ENCODE results near the gene CDK5RAP3.
"Not testable (repeated sequence)": the region's sequence is repeated elsewhere in the genome, so short reads cannot be mapped to it uniquely, and the experiment has no call there.

The CDK5RAP3 gene, protein sequence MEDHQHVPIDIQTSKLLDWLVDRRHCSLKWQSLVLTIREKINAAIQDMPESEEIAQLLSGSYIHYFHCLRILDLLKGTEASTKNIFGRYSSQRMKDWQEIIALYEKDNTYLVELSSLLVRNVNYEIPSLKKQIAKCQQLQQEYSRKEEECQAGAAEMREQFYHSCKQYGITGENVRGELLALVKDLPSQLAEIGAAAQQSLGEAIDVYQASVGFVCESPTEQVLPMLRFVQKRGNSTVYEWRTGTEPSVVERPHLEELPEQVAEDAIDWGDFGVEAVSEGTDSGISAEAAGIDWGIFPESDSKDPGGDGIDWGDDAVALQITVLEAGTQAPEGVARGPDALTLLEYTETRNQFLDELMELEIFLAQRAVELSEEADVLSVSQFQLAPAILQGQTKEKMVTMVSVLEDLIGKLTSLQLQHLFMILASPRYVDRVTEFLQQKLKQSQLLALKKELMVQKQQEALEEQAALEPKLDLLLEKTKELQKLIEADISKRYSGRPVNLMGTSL

GRCh38 chr17:47970725-47971499 is at the start of gene CDK5RAP3:
Gene CDK5RAP3, plus strand, starts transcription at chr17:47971113. Its CDS starts 34 bp downstream, at chr17:47971147.
- peak; percentile 99 to 100 for DNase-seq

- DNase-seq = no peak
These were observed 45.9 kb upstream of the CDK5RAP3 start for GRCh38 chr17:47924785-47925677.

GRCh38 chr17:47925678-47925988 is 45.3 kb upstream of the CDK5RAP3 start:
- no peak for DNase-seq

GRCh38 chr17:47927821-47928400 is 43.0 kb upstream of the CDK5RAP3 start:
- no peak for DNase-seq

- no peak for DNase-seq
These were observed 42.5 kb upstream of the CDK5RAP3 start for GRCh38 chr17:47928415-47928814.

DNA sequence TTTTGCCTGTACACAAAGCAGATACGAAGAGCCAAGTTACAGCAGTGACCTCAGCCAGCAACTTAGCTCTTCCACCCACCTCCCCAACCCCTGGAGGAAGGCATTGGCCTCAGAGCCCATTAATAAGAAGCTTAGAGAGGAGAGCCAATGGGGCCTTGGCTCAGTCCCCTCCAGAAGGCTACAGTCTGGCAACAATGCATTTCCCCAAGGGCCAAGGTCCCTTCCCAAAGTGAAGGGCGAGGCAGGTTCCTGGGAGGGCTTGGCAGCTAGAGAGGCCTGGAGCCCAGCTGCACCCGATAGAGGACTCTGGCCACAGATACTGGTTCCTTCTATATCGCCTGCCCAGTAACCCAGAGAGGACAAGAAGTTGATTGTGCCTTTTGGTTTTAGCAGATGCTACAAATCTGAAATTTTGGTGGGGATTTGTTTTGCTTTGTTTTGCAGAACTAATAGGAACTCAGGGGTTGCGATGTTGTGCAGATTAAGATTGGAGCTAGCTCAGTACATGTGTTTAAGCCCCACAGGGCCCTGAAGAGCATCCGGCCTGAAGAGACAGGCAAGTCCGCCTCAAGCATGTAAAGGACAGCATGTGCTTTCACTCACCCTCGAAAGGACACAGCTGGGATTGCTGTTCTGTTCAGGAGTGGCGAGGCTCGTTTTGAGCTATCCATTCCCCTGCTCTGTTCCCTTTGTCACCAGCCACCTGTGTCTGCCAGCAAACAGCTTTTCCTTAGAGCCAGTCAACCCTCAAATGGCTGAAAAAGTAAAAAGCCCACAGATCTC is 41.5 kb upstream of the CDK5RAP3 start:
- DNase-seq = no peak

DNA sequence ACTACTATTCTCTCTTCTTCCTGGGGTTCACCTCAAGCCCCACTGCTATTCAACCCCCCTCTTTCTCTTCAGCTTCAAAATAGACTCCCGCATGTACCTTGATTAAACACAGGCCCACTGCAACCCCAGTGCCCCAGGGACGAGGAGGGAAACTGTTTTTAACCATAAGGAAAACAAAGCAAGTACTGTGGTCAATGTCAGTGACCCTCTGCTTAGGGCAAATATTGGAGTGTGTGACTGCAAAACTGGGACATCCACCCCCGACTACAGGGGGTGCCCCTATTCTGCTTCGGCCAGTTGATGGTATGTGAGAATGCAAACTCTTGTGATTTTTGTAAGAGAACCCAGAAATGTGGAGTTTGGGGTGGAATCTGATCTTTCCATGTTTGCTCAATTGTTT is 39.1 kb upstream of the CDK5RAP3 start:
- DNase-seq = no peak

DNA sequence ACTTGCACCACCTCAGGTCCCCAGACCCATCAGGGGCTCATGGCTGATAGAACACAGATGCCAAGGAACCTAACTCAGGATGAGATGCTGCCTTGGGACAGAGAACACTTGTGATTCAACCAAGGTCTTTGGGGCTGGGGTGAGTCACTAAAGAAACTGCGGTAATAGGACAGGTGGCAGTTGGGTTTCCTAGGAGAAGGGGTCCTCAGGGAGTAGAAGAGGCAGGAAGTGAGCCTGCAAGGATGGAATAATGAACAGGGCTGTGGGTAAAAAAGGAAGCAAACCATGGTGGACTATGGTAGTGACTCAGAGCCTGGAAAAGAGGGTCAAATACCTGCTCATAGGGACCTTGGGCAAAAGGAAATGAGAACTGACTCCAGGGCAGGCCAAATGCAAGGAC is 36.1 kb upstream of the CDK5RAP3 start:
- DNase-seq = no peak

- not testable (repeated sequence) for DNase-seq
These were observed 35.4 kb upstream of the CDK5RAP3 start for GRCh38 chr17:47935468-47935867.

DNA sequence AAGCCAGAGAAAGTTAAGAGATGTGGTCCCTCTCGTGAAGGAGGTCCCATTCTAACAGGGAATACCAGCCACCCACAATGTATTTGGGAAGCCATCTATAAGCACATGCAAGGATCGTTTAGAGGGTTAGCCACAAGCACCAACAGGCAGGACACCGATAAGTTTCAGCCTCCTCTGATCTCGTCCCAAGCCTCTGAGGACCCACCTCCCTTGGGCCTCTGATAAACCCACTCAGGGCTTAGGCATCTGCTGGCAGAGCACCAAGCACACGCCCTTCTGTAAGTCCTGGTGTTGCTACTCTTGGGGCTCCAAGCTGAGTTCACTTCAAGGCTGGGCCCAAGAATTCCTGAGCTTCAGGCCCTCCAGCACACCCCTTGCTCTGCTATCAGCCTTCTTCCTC is 35.0 kb upstream of the CDK5RAP3 start:
- DNase-seq = no peak

- no peak for DNase-seq
These were observed 33.0 kb upstream of the CDK5RAP3 start for GRCh38 chr17:47937941-47938340.

GRCh38 chr17:47941246-47942095 is 29.4 kb upstream of the CDK5RAP3 start, which contains the start of gene PNPO:
Gene PNPO, plus strand, starts transcription at chr17:47941571. Its CDS starts 105 bp downstream, at chr17:47941676.
- DNase-seq = peak; percentile 86 to 88

DNA sequence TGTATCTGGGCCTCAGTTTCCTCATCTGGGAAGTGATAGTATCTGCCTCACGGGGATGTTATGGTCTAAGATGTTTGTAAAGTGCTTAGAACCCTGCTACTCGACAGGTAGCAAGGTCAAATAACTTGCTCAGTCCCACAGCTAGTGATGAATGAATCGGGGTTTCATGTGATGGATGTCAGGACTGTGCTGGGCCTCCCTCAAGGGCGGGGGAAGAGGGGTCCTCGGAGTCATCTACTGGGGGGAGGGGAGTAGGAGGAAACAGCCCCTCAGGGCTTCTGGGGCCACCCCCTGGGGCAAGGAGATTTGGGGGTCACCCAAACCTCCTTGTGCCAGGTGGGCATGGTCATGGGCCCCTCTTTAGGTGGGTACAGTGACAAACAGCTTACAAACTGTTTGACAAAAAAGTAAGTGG is 28.8 kb upstream of the CDK5RAP3 start:
- DNase-seq = no peak

- no peak for DNase-seq
These were observed 28.3 kb upstream of the CDK5RAP3 start for GRCh38 chr17:47942568-47942967.

- DNase-seq = no peak
These were observed 25.8 kb upstream of the CDK5RAP3 start for GRCh38 chr17:47945080-47945479.

DNA sequence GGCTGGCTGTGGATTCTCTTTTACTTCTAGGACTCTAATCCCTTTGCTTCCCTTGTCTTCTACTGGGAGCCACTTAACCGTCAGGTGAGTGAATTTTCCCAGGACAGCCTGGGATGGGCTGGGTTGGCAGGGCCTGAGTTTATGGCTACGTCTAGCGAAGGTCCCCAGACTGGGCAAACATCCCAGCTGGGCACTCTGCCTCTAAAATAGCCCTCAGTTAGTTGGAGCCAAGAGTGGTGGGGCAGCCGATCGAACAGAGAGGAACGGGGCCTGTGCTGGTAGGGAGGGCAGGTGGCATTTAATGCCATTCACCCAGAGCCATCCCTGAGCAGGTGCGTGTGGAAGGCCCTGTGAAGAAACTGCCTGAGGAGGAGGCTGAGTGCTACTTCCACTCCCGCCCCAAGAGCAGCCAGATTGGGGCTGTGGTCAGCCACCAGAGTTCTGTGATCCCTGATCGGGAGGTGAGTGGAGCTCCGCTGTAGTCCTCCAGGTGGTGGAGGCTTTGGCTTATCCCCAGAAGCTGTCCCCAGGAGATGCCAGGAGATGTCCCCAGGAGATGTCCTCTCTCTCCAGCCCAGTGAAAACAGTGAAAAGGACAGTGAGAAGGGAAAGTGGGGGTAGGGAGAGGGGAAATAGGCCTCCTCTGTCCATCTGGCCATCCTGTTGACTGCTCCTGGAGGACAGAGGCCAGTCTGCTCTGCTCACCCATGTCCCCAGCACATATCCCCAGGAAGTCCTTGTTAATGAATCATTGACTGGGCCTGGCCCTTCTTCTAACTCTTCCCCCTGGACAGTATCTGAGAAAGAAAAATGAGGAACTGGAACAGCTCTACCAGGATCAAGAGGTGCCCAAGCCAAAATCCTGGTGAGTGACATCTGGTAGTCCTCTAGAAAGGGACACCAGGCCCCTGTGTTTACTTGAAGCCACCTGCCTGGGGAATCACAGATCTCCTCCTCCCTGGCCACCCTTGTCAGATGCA is 25.1 kb upstream of the CDK5RAP3 start:
- DNase-seq = no peak

- DNase-seq = no peak
These were observed 24.4 kb upstream of the CDK5RAP3 start for GRCh38 chr17:47946516-47946915.

DNA sequence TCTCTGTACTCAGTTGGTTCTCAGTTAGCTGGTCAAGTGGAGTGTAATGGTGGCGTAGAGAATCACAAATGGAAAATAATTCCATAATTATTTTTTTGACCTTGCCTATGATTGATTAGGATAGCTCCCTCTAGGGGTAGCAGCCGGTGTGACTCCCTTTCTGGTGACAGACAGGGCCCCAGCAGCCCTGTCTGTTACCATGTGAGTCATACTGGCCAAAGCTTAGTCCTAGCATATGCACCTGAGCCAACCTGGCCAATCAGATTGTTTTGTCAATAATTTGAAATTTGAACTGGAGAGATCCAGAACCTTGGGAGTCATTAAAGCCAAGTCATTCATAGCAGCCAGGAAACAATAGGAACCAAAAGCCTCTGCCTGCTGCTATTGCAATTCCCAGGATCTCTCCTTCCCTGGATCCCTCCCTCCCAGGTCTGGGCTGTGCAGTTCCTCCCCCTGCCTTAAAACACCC is 23.9 kb upstream of the CDK5RAP3 start:
- peak; percentile 72 to 79 for DNase-seq

DNA sequence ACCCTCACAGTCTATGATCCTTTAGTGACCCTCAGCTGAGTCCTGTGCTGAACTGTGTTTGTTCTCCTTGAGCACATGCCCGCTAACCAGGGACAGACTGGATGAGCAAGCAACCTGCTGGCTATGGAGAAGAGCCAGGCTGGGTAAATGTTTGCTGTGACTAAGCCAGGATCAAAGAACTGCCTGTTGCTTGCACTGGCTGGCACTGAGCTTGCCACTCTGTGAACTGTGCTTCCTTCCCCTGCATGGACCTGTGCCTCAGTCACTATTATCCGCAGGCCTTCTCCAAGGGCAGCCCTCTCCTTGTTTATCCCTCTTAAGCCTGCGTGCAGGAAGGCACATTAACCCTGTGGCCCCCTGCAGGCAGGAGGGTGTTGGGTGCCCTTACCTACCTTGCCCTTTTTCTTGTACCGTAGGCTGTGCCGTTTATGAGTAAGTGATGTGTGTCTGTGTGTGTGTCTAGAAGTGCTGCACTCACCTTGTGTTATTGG is 22.2 kb upstream of the CDK5RAP3 start:
- no peak for DNase-seq

Data from stimulated activated CD4-positive, alpha-beta T cell treated with anti-CD3 and anti-CD28 coated beads, Interleukin-2, amount 100 ng/mL, for 48 hours (primary cell).